Stimulated activated CD8-positive, alpha-beta memory T cell treated with anti-CD3 and anti-CD28 coated beads, Interleukin-15, amount 100 ng/mL, for 24 hours (primary cell): ENCODE data around the gene NIN.
"Not testable (repeated sequence)": the region's sequence is repeated elsewhere in the genome, so short reads cannot be mapped to it uniquely, and the experiment has no call there.

ENCODE experiments used
- DNase-seq: peaks from one replicate; pipeline ENCODE4 v3.0.0-alpha.2; 2020; ENCODE audit warnings: low read depth

Gene NIN

DNA sequence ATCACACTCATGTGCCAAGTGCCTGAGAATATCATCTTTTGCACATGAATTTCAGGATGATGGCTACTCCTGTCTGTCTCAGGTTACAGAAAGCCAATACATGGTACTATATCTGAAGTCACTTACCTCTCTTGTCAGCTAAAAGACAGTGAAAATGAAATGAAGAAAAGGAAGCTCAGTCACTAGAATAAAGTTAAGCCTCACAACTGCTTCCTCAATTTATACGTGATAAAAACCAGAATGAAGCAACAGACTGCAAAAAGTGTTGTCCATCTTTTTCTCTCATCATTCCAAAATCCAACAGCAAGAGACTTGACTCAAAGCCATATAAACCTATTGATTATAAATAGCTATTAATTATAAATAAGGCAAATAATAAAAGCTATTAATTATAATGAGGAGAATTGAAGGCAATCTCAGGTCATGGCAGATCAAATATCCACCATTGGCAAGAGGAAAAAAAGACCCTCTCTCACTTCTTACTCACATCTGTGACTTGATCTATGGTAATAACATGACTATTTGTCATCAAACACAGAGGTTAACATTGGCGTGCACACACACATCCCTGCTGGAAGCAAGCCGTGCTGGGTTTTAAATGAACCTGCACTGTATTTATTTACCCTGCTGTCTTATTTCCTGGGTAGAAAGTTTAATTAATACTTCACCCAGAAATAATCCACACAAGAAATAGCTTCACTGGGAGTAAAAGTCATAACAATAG is 10.0 kb downstream of the NIN start:
- no peak for DNase-seq

GRCh38 chr14:50819303-50819702 is 11.7 kb downstream of the NIN start:
- not testable (repeated sequence) for DNase-seq

DNA sequence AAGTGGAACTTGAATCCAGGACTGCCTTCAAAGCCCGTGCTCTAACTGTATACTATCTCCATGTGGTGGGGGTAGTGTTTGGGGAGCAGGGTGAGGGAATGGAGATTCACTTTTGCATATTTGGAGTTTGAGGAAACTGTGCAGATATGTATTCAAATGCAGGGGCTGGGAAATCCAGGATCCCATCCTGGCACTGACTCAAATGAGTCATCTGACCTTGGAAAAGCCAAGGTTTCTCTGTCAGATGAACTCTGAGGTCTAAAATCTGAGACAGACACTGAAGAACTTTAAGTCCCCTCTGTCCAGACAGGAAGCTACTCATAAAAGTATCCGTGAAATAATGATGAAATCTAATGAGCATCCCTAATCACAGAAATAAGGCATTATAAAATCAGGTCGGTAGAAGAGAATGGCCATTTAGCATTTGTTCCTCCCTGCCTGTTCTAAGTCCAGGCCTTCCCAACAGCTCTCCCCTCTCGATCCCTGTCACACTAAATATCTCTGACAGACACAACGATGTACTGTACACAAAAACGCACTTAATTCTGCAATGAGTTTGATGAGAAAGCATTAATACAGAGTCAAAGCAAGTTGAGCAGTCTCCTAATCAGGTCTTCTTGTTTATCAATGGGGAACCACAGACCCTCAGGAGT is 14.4 kb downstream of the NIN start:
- no peak for DNase-seq

GRCh38 chr14:50815526-50815925 is 15.4 kb downstream of the NIN start:
- not testable (repeated sequence) for DNase-seq

DNA sequence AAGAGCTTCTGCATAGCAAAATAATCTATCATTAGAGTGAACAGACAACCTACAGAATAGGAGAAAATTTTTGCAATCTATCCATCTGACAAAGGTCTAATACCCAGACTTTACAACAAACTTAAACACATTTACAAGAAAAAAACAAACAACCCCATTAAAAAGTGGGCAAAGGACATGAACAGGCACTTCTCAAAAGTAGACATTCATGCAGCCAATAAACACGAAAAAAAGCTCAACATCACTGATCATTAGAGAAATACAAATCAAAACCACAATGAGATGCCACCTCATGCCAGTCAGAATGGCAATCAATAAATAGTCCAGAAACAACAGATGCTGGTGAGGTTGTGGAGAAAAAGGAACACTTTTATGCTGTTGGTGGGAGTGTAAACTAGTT is 15.9 kb downstream of the NIN start:
- DNase-seq, result not testable (repeated sequence)

DNA sequence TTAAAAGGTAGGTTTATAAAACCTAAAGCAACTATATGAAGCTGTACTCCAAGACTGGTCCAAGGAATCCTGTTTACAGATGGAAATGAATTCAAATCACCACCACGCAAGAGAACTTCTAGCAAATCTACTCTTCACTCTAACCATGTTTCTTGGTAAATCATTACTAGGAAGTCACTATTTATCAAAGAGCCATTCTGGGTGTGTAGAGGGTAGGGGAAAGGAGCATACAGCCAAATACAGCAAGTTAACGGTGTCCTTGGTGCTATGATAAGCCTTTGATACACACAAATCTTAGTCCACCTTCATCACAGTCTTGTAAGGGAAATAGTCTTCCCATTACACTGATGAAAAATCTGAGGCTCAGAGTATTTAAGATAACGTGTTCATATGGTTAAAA is 16.8 kb downstream of the NIN start:
- DNase-seq, result no peak

DNA sequence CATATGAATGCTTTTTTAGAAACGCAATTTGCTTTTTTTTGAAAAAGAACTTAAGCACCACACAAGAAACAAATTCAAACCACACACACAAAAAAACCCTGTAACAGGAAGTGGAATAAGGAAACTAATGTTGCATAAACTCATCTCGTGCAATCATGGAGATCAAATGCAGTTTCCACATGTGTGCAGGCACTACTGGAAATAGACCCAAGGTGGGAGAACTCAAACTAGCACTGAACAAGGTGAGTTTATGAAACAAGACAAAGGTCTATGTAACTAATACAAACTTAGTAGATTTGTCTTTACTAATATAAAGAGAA is 17.5 kb downstream of the NIN start:
- DNase-seq, result no peak

DNA sequence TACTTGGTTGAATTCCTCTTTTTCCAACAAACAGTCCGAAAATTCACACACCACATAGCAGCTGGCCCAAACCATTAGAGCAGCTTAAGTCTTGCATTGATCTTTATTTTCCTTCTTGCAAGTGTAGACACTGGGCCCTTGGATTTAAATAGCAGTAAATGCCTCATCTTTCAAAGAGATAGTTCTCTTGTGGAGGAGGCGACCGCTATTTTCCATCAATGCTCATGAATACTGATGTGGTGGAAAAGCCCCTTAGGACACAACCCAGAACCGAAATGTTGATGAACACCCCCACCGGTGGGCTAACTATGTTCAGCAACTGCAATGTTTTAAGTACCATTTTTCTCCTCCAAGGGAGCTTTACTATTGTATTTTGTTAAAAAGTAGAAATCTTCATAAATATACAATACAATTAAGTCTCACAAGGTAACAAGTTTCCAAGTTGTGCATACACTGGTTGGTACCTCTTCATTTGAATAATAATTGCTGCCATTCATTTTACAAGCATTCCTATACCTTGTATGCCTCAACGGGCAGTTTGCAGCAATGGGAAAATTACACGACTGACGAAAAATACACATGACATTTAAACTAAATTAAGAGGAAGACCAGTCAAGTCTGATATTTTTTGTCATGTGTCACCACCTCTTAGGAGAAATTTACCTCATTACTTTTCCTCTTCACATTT is 18.0 kb downstream of the NIN start:
- no peak for DNase-seq

DNA sequence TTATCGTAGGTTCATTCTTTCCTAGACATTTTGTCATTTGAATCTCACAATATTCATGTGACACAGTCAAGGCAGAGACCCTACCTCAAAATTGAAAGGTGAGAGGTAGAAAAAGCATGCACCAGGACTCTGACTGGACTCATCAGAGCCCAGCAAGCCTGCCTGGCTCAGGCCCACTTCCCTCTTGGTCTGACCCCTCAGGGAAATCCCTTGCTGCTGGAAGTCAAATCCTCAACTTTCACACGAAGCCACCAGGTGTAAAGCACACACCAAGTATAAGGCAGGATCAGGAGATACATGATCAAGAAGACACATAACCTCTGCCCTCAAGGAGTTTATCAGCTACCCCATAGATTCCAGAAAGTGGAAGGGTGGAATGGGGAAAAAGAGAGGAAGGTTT is 18.8 kb downstream of the NIN start:
- no peak for DNase-seq

- DNase-seq, result no peak
Observed at GRCh38 chr14:50808053-50808452, 22.9 kb downstream of the NIN start.

DNA sequence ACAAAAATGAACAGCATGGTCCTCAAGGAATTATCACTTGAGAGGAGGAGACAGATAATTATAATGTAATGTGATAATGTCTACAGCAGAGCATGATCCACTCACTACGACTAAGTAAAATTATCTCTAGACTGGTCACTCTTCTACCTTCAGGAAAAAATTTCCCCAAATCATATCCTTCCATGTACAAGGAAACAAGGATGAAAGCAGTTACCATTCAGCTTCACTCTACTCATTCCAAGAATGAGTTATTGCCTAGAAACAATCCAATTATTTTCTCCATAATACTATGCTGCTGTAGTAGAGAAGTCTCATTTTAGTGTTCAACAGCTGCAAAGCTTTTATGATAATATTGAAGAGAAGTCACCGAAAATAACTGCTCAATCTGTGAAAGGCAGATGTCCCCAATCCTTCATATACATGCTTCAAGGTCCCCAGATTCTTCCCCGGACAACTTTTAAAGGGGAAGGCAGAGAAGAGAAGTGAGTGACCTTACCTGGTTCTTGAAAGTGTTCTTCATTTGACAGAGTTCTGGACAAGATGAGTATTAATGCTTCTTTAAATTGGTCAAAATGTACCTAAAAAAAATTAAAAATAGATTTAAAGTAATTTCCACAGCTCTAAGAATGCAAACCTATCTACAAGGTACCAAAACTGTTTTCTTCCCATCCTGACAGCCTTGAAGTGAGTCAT is 24.6 kb downstream of the NIN start:
- DNase-seq, result no peak

DNA sequence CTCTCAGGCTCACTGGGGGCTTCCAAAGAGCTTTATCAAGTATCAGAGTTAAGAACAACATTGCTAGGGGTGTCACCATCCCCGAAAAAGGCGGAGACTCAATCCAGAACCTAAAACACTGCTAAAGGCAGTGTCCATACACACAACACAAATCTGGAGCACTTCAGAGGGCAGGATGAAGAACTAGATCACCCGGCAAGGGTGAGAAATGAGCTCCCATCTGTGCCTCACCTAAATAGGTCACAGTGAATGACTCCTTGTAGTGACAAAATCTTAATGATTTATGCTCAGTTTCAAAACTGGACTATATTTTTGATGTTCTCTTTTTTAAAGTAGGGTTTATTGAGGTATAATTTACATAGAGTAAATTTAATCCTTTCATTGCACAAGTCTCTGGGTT is 25.6 kb downstream of the NIN start:
- no peak for DNase-seq

DNA sequence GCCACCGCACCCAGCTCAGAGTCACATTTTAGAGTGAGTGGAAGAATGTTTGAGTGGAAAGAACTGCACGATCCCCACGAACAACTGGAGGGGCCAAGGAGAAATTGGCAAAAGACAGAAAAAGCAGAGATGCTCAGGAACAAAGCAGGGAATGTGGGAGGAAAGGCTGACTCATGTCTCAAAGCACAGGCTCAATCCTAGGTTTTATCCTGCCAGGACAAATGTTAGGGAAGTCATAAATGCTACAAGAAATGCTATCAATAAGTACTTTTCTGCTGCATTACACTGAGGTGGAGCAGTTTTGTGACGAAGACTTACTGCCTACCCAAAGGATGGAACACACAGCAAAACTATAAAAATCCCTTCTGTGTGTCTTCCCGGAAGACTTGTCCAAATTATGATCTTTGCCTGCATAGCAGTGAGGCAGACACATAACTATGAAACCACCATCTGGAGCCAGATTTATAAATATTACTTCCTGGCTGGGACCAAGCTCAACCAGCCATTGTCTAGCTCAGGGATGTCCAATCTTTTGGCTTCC is 26.7 kb downstream of the NIN start:
- no peak for DNase-seq

DNA sequence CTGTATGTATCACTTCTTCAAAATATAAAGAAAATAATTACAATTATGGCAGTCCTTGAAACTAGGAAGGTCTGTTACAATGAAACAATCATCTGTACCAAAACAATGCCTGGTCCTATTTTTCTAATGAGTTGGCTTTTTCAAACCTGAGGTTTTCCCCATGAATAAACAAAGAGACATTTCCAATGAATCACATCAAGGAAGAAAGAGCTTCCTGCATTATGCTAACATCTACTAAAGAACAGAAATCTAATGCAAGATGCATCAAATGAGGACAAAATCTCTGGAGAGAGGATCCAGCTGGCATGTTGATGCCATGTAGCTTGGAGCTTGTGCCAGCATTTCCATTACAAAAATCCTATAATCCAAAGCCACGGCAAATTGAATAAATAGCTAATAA is 29.3 kb downstream of the NIN start:
- DNase-seq, result no peak

DNA sequence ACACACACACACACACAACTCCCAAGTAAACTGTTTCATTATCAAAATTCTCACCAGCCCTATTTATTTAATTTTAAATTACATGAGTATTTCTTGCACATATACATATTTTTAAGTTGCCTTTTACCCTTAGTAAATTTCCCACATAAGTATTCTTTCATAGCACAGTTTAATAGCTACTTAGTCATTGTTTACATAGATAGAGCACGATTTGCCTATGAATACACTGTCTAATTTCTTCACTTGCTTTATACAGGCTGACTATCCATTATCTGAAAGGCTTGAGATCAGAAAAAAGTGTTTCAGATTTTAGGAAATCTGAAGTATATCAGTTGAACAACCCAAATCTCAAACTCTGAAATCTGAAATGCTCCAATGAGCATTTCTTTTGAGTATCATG is 30.9 kb downstream of the NIN start:
- DNase-seq, result no peak

GRCh38 chr14:50798048-50798421 is 32.9 kb downstream of the NIN start:
- no peak for DNase-seq

- no peak for DNase-seq
Observed at GRCh38 chr14:50797250-50798047, 33.5 kb downstream of the NIN start.

DNA sequence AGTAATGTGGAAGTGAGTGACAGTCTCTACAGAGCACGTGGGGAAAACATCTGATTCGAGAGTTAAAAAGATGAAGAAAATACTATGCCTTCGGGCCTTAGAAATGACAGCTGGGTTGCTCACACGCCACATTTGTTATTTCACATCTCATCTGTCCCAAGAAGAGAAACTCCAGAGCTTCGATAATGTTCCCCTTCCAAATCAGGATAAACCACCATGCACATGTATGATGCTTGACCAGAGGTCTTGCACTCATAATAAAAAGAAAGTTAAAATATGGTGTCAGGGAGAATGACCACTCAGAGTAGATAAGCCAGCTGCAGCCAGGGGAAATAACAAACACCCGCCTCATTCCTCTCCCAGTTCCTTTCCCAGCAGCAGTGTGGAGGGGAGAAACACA is 34.6 kb downstream of the NIN start:
- no peak for DNase-seq

DNA sequence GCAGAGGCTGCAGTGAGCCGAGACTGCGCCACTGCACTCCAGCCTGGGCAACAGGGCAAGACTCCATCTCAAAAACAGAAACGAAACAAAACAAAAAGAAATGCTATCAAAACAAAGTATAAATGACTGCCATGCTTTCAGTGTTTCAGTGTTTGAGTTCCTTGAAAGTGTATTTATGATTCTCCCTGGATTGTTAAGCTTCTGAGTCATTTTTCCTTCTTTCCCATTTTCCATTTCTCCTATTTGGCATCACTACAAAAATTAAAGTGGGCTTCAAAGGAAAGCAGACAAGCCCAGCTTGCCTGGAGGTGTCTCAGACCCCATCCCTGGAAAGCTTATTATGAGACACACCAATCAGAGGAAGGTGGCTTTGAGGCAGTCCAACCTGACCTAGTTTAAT is 35.1 kb downstream of the NIN start:
- DNase-seq, result no peak

DNA sequence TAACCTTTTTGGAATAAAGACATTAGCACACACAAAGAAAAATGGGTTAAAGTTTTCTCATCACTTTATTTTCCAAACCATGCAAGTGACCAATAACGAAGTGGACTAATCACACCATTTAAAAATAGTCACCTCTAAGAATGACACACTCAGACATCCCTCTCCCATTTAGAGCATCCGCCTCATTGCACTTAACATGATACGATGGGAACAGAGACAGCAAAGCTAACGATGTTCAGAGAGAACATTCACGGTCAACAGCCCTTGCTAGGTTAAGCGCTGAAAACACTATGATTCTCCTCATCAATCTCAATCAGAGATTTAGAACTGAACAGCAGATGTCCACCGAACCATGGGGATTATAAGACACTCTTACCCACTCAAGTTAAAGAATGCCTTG is 35.8 kb downstream of the NIN start:
- no peak for DNase-seq

- no peak for DNase-seq
Observed at GRCh38 chr14:50794068-50794645, 36.8 kb downstream of the NIN start.

GRCh38 chr14:50792634-50793068 is 38.3 kb downstream of the NIN start:
- DNase-seq, result no peak
